Neural crest cell (in vitro differentiated cells): ENCODE results near the gene TBCD. TPM values are rescaled to one million over a fixed set of nuclear protein-coding genes. Genes with fewer than 3 reads are reported as not detected.

Experiments
- DNase-seq: peaks from one replicate; pipeline ENCODE4 v3.0.0; 2021; ENCODE audit warnings: low read depth, mixed read lengths, low spot score
- H3K27ac Mint-ChIP-seq: one replicate; pipeline ENCODE4 v1.8.0; 2021; ENCODE audit warnings: mild to moderate bottlenecking, mixed read lengths; ENCODE audit not compliant: unreplicated experiment
- H3K27me3 Mint-ChIP-seq: 2 replicates; pipeline ENCODE4 v1.8.0; 2021; ENCODE audit warnings: low read depth, mild to moderate bottlenecking, mixed read lengths
- H3K36me3 Mint-ChIP-seq: 2 replicates; pipeline ENCODE4 v1.8.0; 2021; ENCODE audit warnings: low read depth, mild to moderate bottlenecking, mixed read lengths
- H3K4me1 Mint-ChIP-seq: 2 replicates; pipeline ENCODE4 v1.8.0; 2021; ENCODE audit warnings: mixed read lengths
- H3K4me3 Mint-ChIP-seq: one replicate; pipeline ENCODE4 v1.8.0; 2021; ENCODE audit warnings: mild to moderate bottlenecking, mixed read lengths
- H3K9me3 Mint-ChIP-seq: 2 replicates; pipeline ENCODE4 v1.8.0; 2021; ENCODE audit warnings: mixed read lengths
- total RNA-seq: library from RNA; stranded (reverse); gene quantifications from 2 replicates; pipeline ENCODE4 v1.2.1, GENCODE V29; 2021
- TF ChIP-seq, protein P1 (sequence below): fragments of 200-600 bp; sonication (generic); conservative IDR thresholded peaks from 2 replicates; pipeline ENCODE4 v1.5.0; 2021; ENCODE audit warnings: antibody characterized with exemption, mild to moderate bottlenecking

Gene TBCD
- total RNA-seq, 1 donor from 2014 or later, result 166 TPM

DNA sequence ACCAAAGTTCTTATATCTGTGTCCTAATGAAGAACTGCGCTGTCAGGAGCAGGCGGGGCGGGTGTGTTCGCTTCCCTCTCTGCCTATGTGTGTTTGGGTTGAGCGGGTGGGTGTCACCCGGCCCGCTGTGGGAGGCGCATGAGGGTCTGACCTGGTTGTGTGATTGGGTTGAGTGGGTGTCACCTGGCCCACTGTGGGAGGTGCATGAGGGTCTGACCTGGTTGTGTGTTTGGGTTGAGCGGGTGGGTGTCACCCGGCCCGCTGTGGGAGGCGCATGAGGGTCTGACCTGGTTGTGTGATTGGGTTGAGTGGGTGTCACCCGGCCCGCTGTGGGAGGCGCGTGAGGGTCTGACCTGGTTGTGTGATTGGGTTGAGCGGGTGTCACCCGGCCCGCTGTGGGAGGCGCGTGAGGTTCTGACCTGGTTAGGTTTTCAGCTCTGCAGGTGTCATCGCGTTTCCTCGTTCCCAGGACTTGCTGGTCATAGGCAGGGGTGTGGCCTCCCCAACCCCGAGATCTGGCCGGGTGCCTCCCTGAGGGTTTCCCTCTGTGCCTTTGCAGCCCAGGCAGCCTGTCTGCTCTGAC lies 157.5 kb downstream of the TBCD start:
- DNase-seq, result no peak
- Mint-ChIP-seq H3K27ac (no peak overlapping the region), H3K36me3 (peaks cover 2% of the 10 kb centered on the region), H3K4me3 (no peak overlapping the region), H3K27me3 (no peaks in the 10 kb centered on the region), H3K9me3 (no peaks in the 10 kb centered on the region), H3K4me1 (no peaks in the 10 kb centered on the region)
- TF ChIP-seq, protein P1, sequence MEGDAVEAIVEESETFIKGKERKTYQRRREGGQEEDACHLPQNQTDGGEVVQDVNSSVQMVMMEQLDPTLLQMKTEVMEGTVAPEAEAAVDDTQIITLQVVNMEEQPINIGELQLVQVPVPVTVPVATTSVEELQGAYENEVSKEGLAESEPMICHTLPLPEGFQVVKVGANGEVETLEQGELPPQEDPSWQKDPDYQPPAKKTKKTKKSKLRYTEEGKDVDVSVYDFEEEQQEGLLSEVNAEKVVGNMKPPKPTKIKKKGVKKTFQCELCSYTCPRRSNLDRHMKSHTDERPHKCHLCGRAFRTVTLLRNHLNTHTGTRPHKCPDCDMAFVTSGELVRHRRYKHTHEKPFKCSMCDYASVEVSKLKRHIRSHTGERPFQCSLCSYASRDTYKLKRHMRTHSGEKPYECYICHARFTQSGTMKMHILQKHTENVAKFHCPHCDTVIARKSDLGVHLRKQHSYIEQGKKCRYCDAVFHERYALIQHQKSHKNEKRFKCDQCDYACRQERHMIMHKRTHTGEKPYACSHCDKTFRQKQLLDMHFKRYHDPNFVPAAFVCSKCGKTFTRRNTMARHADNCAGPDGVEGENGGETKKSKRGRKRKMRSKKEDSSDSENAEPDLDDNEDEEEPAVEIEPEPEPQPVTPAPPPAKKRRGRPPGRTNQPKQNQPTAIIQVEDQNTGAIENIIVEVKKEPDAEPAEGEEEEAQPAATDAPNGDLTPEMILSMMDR, result no peak

DNA sequence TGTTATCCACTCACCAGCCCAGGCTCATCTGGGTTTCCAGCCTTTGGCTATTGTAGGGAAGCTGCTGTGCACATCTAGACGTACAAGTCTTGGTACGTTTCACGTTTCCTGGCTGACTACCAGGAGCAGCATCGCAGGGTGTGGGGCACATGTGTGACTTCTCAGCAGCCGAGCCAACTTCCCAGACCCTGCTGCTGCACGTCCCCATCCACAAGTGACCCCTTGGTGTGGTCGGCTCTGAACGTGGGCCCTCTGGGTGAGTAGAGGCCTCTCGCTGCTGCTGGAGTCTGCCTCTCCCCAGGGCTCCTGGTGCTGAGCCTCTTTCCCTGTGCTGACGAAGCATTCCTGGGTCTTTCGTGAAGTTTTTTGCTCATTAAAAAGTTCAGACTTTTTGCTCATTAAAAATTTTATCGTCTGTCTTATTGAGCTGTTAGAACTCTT lies 158.2 kb downstream of the TBCD start:
- Mint-ChIP-seq H3K27ac (no peak overlapping the region), H3K36me3 (peaks cover 2% of the 10 kb centered on the region), H3K9me3 (no peaks in the 10 kb centered on the region), H3K27me3 (no peaks in the 10 kb centered on the region), H3K4me3 (no peak overlapping the region), H3K4me1 (no peaks in the 10 kb centered on the region)
- TF ChIP-seq, protein P1, result no peak
- DNase-seq, result no peak

DNA sequence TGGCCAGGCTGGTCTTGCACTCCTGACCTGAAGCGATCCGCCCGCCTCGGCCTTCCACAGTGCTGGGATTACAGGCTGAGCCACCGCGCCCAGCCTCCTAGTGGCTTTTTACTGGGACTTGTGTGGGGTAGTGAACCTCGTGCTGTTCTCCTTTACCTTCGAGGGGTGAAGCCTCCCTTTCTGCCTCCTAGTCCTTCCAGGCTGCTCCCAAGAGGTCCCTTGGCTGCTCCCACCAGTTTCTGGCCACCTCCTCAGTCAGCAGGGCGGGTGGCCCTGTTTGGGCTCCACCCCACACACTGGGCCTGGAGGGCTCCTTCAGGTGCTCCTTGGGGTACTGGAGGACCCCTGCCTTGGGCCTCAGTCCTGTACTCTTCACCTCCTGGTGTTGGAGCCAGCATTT lies 158.9 kb downstream of the TBCD start:
- TF ChIP-seq, protein P1, result no peak
- Mint-ChIP-seq H3K27me3 (no peaks in the 10 kb centered on the region), H3K27ac (no peak overlapping the region), H3K36me3 (peaks cover 2% of the 10 kb centered on the region), H3K9me3 (no peaks in the 10 kb centered on the region), H3K4me1 (no peaks in the 10 kb centered on the region), H3K4me3 (no peak overlapping the region)
- DNase-seq, result no peak

DNA sequence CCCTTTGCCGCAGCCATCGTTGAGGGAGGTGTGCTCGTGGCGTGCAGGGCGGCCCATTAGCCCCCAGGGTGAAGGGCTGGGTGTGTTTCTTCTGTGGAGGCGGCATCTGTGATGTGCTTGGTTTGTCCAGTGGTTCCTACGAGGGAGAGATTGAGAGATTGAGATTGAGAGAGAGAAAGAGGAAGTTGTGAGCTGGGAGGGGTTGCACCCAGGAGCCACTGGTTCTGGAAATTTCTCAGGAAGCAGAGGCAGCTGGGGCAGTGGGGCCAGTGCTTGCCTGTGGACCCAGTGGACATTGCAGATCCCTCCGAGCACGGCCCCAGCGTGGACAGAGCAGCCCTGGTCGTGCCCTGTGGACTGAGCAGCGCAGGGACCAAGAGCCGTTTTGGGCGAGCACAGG lies 160.0 kb downstream of the TBCD start:
- H3K36me3 Mint-ChIP-seq, result peaks cover 5% of the 10 kb centered on the region
- no peaks in the 10 kb centered on the region for H3K27me3 Mint-ChIP-seq
- peaks cover 4% of the 10 kb centered on the region for H3K4me1 Mint-ChIP-seq
- TF ChIP-seq, protein P1, result no peak
- no peaks in the 10 kb centered on the region for H3K9me3 Mint-ChIP-seq
- H3K4me3 Mint-ChIP-seq, result no peak overlapping the region
- DNase-seq, result no peak
- peak overlapping the region; percentile 90 for H3K27ac Mint-ChIP-seq

DNA sequence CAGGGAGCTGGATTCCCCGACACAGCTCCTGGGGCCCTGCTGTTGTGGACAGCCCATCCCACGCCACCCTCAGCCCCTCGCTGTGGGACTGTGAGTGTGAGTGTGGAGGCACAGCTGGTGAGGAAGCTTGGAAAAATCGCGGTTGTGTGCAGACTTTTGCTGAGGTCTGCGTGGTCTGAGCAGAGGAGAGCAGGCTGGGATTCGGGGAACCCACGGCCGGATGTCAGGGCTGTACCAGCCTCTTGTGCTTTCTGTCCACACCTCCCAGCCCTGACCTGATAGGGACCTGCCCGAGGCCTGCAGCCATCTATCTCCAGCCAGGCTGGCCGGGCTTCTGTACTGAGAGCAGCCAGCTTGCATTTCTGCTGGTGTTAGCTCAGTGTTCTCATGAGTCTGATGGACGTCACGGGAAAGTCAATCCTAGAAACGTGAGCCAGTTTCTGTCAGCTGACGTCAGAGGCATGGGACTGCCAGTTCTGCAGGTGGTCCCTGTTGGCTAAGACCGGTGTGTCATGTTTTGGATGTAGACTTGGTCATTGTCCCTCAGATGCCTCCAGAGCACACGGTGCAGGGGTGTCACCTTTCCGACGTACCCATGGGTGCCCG lies 160.7 kb downstream of the TBCD start:
- peaks cover 5% of the 10 kb centered on the region for H3K36me3 Mint-ChIP-seq
- TF ChIP-seq, protein P1, result no peak
- H3K4me3 Mint-ChIP-seq, result no peak overlapping the region
- no peaks in the 10 kb centered on the region for H3K27me3 Mint-ChIP-seq
- H3K4me1 Mint-ChIP-seq, result peaks cover 4% of the 10 kb centered on the region
- no peak overlapping the region for H3K27ac Mint-ChIP-seq
- no peaks in the 10 kb centered on the region for H3K9me3 Mint-ChIP-seq
- no peak for DNase-seq
